B cell (primary cell): ENCODE results near the gene YPEL5. TPM values are rescaled to one million over a fixed set of nuclear protein-coding genes. Genes with fewer than 3 reads are reported as not detected.

ENCODE experiments used
- ATAC-seq: fragments of 200-7000 bp; cut with Tn5 transposase; one replicate; pipeline ENCODE4 v1.10.0; 2021; ENCODE audit warnings: low read depth, mild to moderate bottlenecking, moderate number of reproducible peaks, moderate library complexity
- CTCF ChIA-PET: fragments of 350-600 bp; sonication (Branson Sonifier 250); formaldehyde crosslinking; loops from one replicate; lab custom pipeline; 2021; ENCODE audit warnings: antibody characterized with exemption, inconsistent platforms; lab: Charles Lee
- POLR2A ChIA-PET: fragments of 350-600 bp; sonication (Branson Sonifier 250); formaldehyde crosslinking; loops from one replicate; lab custom pipeline; 2021; ENCODE audit warnings: antibody characterized with exemption; lab: Charles Lee
- DNase-seq: peaks from one replicate; pipeline ENCODE4 v3.0.0; 2013
- H2AFZ ChIP-seq: 2 replicates; pipeline ENCODE4 v1.6.1; 2012; ENCODE audit warnings: mild to moderate bottlenecking, low read depth, low read length; ENCODE audit not compliant: insufficient read depth, poor library complexity, severe bottlenecking
- H3K27ac ChIP-seq, 2 donors: 1 replicate in 1 of 2; 2 replicates in 1 of 2; pipeline ENCODE4 v1.5.1; 2012 to 2013; ENCODE audit warnings: low read length in 2 of 2, mild to moderate bottlenecking in 2 of 2, moderate library complexity in 1 of 2
- H3K27me3 ChIP-seq, 4 experiments: fragments of 200-600 bp in 1 of 4; sonication (generic) in 1 of 4; replicated peaks in 1 of 4; 1 replicate in 2 of 4; 2 replicates in 2 of 4; pipeline versions ENCODE4 v1.6.1 to v1.7.0; 2013 to 2016; ENCODE audit warnings: low read length in 3 of 4, mild to moderate bottlenecking in 2 of 4, mixed read lengths in 1 of 4, moderate library complexity in 1 of 4; ENCODE audit not compliant: insufficient read depth in 4 of 4, control insufficient read depth in 3 of 4; ENCODE audit errors: control extremely low read depth in 1 of 4
- H3K36me3 ChIP-seq, 2 experiments: replicated peaks in 1 of 2; 1 replicate in 1 of 2; 2 replicates in 1 of 2; pipeline versions ENCODE4 v1.6.1 to v1.7.1; 2013; ENCODE audit warnings: low read length in 1 of 2; ENCODE audit not compliant: insufficient read depth in 2 of 2, control insufficient read depth in 1 of 2; ENCODE audit errors: control extremely low read depth in 1 of 2, extremely low read depth in 1 of 2
- H3K4me1 ChIP-seq, 2 donors: fragments of 200-600 bp in 1 of 2; sonication (generic) in 1 of 2; 1 replicate in 1 of 2; 2 replicates in 1 of 2; pipeline versions ENCODE4 v1.5.1 to v1.6.1; 2013 to 2017; ENCODE audit warnings: low read length in 2 of 2; ENCODE audit not compliant: control insufficient read depth in 2 of 2, insufficient read depth in 2 of 2
- H3K4me2 ChIP-seq: replicated peaks from 2 replicates; pipeline ENCODE3; 2012; ENCODE audit warnings: mild to moderate bottlenecking, low read depth, low read length; ENCODE audit not compliant: poor library complexity, severe bottlenecking
- H3K4me3 ChIP-seq, 5 experiments: fragments of 200-600 bp in 1 of 5; sonication (generic) in 1 of 5; 1 replicate in 3 of 5; 2 replicates in 2 of 5; pipeline versions ENCODE4 v1.5.1 to v1.7.0; 2011 to 2016; ENCODE audit warnings: low read length in 4 of 5, mild to moderate bottlenecking in 4 of 5, low read depth in 2 of 5, control low read depth in 1 of 5, moderate library complexity in 1 of 5; ENCODE audit not compliant: insufficient read depth in 1 of 5; ENCODE audit errors: control extremely low read depth in 1 of 5, extremely low read depth in 1 of 5
- H3K79me2 ChIP-seq: fragments of 200-600 bp; sonication (generic); one replicate; pipeline ENCODE4 v1.6.0; 2016; ENCODE audit warnings: low read length; ENCODE audit not compliant: control insufficient read depth, insufficient read depth
- H3K9ac ChIP-seq: fragments of 200-600 bp; sonication (generic); 2 replicates; pipeline ENCODE4 v1.6.1; 2017; ENCODE audit warnings: mild to moderate bottlenecking, low read length, moderate library complexity
- H3K9me3 ChIP-seq, 3 donors: one replicate each; pipeline versions ENCODE4 v1.6.1 to v1.7.1; 2013; ENCODE audit warnings: low read length in 2 of 3; ENCODE audit not compliant: control insufficient read depth in 2 of 3, insufficient read depth in 1 of 3; ENCODE audit errors: control extremely low read depth in 1 of 3
- H4K20me1 ChIP-seq: 2 replicates; pipeline ENCODE4 v1.6.0; 2012; ENCODE audit warnings: mild to moderate bottlenecking, low read length; ENCODE audit not compliant: insufficient read depth, control insufficient read depth, poor library complexity, severe bottlenecking
- H3K27ac Mint-ChIP-seq: one replicate; pipeline ENCODE4 v1.8.0; 2021; ENCODE audit warnings: mixed read lengths
- H3K27me3 Mint-ChIP-seq: one replicate; pipeline ENCODE4 v1.8.0; 2021; ENCODE audit warnings: mixed read lengths
- H3K4me1 Mint-ChIP-seq: one replicate; pipeline ENCODE4 v1.8.0; 2021; ENCODE audit warnings: mixed read lengths
- H3K4me3 Mint-ChIP-seq: one replicate; pipeline ENCODE4 v1.8.0; 2021; ENCODE audit warnings: mixed read lengths
- H3K9me3 Mint-ChIP-seq: one replicate; pipeline ENCODE4 v1.8.0; 2022; ENCODE audit warnings: mixed read lengths; ENCODE audit not compliant: insufficient read depth
- CTCF ChIP-seq: fragments of 200-600 bp; IDR thresholded peaks from one replicate; pipeline ENCODE4 v1.8.0; 2022; ENCODE audit warnings: antibody characterized with exemption, mild to moderate bottlenecking
- EZH2 ChIP-seq: IDR thresholded peaks from 2 replicates; pipeline ENCODE4 v1.6.1; 2012; ENCODE audit warnings: borderline replicate concordance, low read depth, mild to moderate bottlenecking, moderate library complexity, low read length; ENCODE audit not compliant: insufficient read depth, poor library complexity, severe bottlenecking
- WGBS: methylation state at CpG from one replicate; pipeline ENCODE4 v1.1.5; 2013; ENCODE audit warnings: missing lambda C conversion rate; ENCODE audit not compliant: insufficient coverage; 5-methylcytosine and 5-hydroxymethylcytosine counted together
- intact Hi-C: fragments of 100-400 bp; cut with micrococcal nuclease; formaldehyde crosslinking; loops from one replicate; pipeline ENCODE4 v1.10.0; 2022
- polyA plus RNA-seq: library from polyadenylated mRNA; depleted of rRNA; stranded (reverse); fragments of >200 nt; gene quantifications from 2 replicates; pipeline ENCODE4 v1.2.3, GENCODE V29; 2012
- total RNA-seq, 2 donors: library from RNA; stranded (reverse); fragments of 120-200 nt in 1 of 2; gene quantifications; 1 replicate in 1 of 2; 2 replicates in 1 of 2; pipeline versions ENCODE4 v1.2.3 to v1.2.4, GENCODE V29; 2013 to 2022

Gene YPEL5
- total and polyA plus RNA-seq, 2 donors (not counting 1 experiment from before 2014, with no cell fraction given), result 117 to 426 TPM

GRCh38 chr2:30193104-30193681, 46.4 kb downstream of the YPEL5 start:
- ChIA-PET POLR2A (interaction anchor here (0.7 kb wide), 1 partner anchor 322 kb away, joined by 8 read pairs; no protein-coding TSS in a partner anchor), CTCF (interaction anchor here (0.9 to 2.7 kb wide), 5 partner anchors 9 to 521 kb away, joined by 4 to 12 read pairs (median 6); partner anchors contain the start of gene LBH)
- TF ChIP-seq EZH2, result no peak
- no peak for TF ChIP-seq CTCF
- Histone ChIP-seq H3K27me3 (no peaks in the 10 kb centered on the region), H3K9me3 (peaks cover 0 to 11% (median 0%) of the 10 kb centered on the region in 3 donors), H2AFZ (no peak overlapping the region), H3K9ac (no peak overlapping the region), H3K4me1 (peaks cover 4 to 7% of the 10 kb centered on the region in 2 donors), H3K4me2 (no peak overlapping the region), H3K79me2 (no peaks in the 10 kb centered on the region), H3K27ac (no peak overlapping the region), H3K4me3 (no peak overlapping the region), H3K36me3 (no peaks in the 10 kb centered on the region), H4K20me1 (no peaks in the 10 kb centered on the region)
- no peaks in the 10 kb centered on the region for H3K9me3 Mint-ChIP-seq
- H3K27me3 Mint-ChIP-seq, result no peaks in the 10 kb centered on the region
- intact Hi-C loops, result no loop called here
- ATAC-seq, result no peak
- no peak for DNase-seq
- H3K27ac Mint-ChIP-seq, result no peak overlapping the region
- H3K4me3 Mint-ChIP-seq, result no peak overlapping the region
- peaks cover 6% of the 10 kb centered on the region for H3K4me1 Mint-ChIP-seq
- 88% methylated on average over 12 of the region's 13 CpGs for WGBS

GRCh38 chr2:30194421-30194820, 47.6 kb downstream of the YPEL5 start:
- no peak overlapping the region for H3K4me3 ChIP-seq
- ChIA-PET POLR2A (no interaction called here), CTCF (interaction anchor here (1.8 kb wide), 1 partner anchor 517 kb away, joined by 4 read pairs; no protein-coding TSS in a partner anchor)
- H3K4me1 Mint-ChIP-seq, result no peaks in the 10 kb centered on the region
- H3K79me2 ChIP-seq, result no peaks in the 10 kb centered on the region
- H3K4me1 ChIP-seq, result no peaks in the 10 kb centered on the region
- intact Hi-C loops, result no loop called here
- H2AFZ ChIP-seq, result no peak overlapping the region
- H3K27me3 Mint-ChIP-seq, result no peaks in the 10 kb centered on the region
- H3K4me2 ChIP-seq, result no peak overlapping the region
- H3K9me3 Mint-ChIP-seq, result no peaks in the 10 kb centered on the region
- 92% methylated on average over 7 of the region's 7 CpGs for WGBS
- H3K27me3 ChIP-seq, result no peaks in the 10 kb centered on the region
- peaks cover 0 to 11% (median 0%) of the 10 kb centered on the region in 3 donors for H3K9me3 ChIP-seq
- H3K27ac Mint-ChIP-seq, result no peak overlapping the region
- H4K20me1 ChIP-seq, result no peaks in the 10 kb centered on the region
- no peak overlapping the region for H3K4me3 Mint-ChIP-seq
- no peaks in the 10 kb centered on the region for H3K36me3 ChIP-seq
- TF ChIP-seq EZH2 (no peak), CTCF (no peak)
- no peak overlapping the region for H3K9ac ChIP-seq
- no peak overlapping the region for H3K27ac ChIP-seq
- ATAC-seq (no peak), DNase-seq (no peak)
